GM10248 (cell line): ENCODE results near the gene TXNDC8.

Source experiments
- CTCF ChIA-PET: fragments of 300-600 bp; sonication (Branson Sonifier 250); formaldehyde crosslinking; extraction: SDS; loops from one replicate; lab custom pipeline; 2021; ENCODE audit warnings: antibody characterized with exemption; lab: Yijun Ruan, JAX
- POLR2A ChIA-PET: fragments of 350-650 bp; sonication (Branson Sonifier 250); formaldehyde crosslinking; extraction: SDS; loops from one replicate; lab custom pipeline; 2020; ENCODE audit warnings: antibody characterized with exemption; lab: Yijun Ruan, JAX
- DNase-seq: peaks from one replicate; pipeline ENCODE4 v3.0.0; 2012; ENCODE audit errors: extremely low spot score
- TF ChIP-seq, protein P1 (sequence below): IDR thresholded peaks from 2 replicates; pipeline ENCODE4 v1.5.1; 2012; ENCODE audit warnings: mild to moderate bottlenecking, low read depth; ENCODE audit errors: extremely low read depth, missing control alignments, control extremely low read depth

TXNDC8 gene

DNA sequence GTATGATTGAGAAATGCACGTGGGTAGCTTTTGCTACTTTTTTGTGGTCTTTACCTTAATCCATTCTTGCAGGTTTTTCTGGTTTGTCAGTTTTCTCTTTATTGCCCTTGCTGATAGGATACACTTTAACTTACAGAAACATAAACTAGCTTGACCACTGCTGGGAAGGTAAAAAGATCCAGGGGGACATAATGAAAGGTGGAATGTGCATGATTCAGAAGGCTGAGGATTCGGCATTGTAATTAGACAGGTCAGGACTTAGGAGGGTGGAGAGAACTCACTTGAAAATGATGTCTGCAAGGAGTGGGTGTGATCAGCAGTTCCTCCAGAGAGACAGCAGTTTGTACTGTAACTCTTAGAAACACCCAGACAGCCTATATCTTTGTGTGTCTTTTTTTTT lies 19.8 kb upstream of the TXNDC8 start:
- CTCF ChIA-PET: interaction anchor here (1.9 kb wide), 1 partner anchor 15 kb away, joined by 4 read pairs; no protein-coding TSS in a partner anchor
- TF ChIP-seq, protein P1, sequence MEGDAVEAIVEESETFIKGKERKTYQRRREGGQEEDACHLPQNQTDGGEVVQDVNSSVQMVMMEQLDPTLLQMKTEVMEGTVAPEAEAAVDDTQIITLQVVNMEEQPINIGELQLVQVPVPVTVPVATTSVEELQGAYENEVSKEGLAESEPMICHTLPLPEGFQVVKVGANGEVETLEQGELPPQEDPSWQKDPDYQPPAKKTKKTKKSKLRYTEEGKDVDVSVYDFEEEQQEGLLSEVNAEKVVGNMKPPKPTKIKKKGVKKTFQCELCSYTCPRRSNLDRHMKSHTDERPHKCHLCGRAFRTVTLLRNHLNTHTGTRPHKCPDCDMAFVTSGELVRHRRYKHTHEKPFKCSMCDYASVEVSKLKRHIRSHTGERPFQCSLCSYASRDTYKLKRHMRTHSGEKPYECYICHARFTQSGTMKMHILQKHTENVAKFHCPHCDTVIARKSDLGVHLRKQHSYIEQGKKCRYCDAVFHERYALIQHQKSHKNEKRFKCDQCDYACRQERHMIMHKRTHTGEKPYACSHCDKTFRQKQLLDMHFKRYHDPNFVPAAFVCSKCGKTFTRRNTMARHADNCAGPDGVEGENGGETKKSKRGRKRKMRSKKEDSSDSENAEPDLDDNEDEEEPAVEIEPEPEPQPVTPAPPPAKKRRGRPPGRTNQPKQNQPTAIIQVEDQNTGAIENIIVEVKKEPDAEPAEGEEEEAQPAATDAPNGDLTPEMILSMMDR: no peak
- no peak for DNase-seq
- POLR2A ChIA-PET: no interaction called here

DNA sequence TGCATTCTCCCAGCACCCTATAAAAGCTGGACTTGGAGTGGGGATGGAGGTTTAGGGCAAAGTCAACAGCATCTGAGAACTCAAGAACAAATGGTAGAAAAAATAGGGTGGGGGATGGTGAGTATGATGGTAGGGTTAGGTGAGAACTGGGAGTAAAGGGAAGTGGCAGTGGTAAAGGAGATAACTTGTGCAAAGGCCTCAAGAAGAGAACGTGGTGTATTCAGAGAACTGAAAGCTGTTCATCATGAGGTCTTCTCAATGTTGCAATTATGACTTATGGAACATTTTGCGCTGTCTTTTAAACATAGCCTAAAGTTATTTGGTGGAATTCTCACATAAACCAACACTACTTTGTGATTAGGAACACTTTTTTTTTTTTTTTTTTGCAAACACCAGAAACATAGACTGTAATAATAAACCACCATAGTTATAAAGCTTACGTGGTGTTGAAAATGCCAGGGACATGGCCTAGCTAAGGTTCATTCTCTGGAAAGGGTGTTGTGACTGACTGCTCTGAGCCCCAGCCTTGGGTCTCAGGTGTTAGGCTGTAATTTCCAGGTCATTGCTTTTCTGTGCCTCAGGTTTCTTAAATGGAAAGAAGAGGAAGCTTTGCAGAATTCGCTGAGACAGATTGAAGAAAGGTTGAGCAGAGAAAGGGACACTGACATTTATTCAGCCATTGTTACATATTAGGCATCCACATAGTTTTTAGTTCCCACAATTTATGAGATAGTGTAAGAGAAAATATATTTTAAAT lies 19.2 kb upstream of the TXNDC8 start:
- TF ChIP-seq, protein P1: no peak
- no peak for DNase-seq
- ChIA-PET CTCF (interaction anchor here (1.5 to 1.9 kb wide), 2 partner anchors 16 to 267 kb away, joined by 3 to 4 read pairs; no protein-coding TSS in a partner anchor), POLR2A (no interaction called here)

DNA sequence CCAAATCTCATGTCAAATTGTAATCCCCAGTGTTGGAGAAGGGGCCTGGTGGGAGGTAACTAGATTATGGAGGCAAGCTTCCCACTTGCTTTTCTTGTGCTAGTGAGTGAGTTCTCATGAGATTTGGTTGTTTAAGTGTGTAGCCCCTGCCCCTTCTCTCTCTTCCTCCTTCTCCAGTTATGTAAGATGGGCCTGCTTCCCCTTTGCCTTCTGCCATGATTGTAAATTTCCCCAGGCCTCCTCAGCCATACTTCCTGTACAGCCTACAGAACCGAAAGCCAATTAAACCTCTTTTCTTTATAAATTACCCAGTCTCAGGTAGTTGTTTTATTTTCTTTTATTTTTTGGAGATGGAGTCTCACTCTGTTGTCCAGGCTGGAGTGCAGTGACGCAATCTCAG lies 18.2 kb upstream of the TXNDC8 start:
- TF ChIP-seq, protein P1: no peak
- no peak for DNase-seq
- CTCF ChIA-PET: interaction anchor here (1.5 to 1.9 kb wide), 2 partner anchors 17 to 268 kb away, joined by 3 to 4 read pairs; no protein-coding TSS in a partner anchor
- POLR2A ChIA-PET: no interaction called here

DNA sequence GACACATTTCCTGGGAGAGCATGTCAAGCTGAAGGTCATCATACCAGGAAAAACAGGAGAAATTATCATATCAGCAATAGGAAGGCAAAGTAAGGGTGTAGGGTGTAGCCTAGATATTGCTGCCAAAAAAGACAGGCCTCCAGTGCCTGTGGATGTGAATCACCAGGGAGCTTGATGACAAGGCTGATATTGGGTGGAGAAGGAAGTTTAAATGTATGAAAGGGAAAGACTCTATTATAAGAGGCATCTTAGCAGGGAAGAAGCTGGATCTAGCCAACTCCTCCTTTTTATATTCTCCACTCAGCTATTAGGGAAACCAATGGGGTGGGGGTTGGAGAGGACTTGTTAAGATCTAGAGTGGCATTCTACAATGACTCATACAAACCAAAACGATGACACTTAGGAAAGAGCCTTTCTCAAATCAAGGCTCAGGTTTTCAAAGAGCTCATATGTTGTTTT lies 13.4 kb upstream of the TXNDC8 start:
- CTCF ChIA-PET: interaction anchor here (0.9 to 2.4 kb wide), 5 partner anchors 10 to 77 kb away, joined by 3 to 5 read pairs (median 4); no protein-coding TSS in a partner anchor
- no peak for DNase-seq
- TF ChIP-seq, protein P1: no peak
- POLR2A ChIA-PET: no interaction called here

DNA sequence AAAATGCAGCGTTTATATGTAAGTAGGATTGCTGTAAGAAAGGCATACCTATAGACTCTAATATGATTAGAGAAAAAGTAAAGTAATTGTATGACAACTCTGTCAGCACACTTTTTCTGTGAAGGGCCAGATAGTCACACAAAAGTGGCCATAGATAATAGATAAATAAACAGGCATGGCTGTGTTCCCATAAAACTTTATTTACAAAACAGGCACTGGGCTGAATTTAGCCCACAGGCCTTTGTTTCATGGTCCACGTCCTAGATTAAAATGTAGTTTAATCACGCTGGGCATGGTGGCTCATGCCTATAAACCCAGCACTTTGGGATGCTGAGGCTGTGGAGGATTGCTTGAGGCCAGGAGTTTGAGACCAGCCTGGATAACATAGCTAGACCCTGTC lies 8.7 kb upstream of the TXNDC8 start:
- ChIA-PET POLR2A (no interaction called here), CTCF (no interaction called here)
- no peak for DNase-seq
- TF ChIP-seq, protein P1: no peak

DNA sequence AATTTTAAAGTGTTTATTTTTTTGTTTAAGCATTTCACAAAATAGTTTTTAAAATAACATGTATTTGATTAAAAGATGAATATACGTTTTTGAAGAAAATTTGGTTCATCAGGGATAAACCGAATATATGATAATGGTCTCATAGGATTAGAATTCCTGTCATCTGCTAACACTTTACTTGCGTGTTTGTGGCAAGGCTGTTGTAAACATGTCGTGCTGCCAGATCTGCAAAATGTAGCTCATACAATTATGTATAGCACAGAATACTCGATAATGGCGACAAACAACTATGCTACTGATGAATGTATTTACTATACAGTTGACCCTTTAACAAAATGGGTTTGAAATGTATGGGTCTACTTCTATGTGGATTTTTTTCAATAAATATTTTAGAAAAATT lies 7.2 kb upstream of the TXNDC8 start:
- TF ChIP-seq, protein P1: no peak
- no peak for DNase-seq
- ChIA-PET POLR2A (no interaction called here), CTCF (no interaction called here)
